ENCODE measurements around the gene TMEM244. TPM values are rescaled to one million over a fixed set of nuclear protein-coding genes. Genes with fewer than 3 reads are reported as not detected.

Gene TMEM244
- total and polyA plus RNA-seq, 9 of the 15 experiments (the other 6 are each of a cell fraction or from before 2014, with no cell fraction given): not detected

DNA sequence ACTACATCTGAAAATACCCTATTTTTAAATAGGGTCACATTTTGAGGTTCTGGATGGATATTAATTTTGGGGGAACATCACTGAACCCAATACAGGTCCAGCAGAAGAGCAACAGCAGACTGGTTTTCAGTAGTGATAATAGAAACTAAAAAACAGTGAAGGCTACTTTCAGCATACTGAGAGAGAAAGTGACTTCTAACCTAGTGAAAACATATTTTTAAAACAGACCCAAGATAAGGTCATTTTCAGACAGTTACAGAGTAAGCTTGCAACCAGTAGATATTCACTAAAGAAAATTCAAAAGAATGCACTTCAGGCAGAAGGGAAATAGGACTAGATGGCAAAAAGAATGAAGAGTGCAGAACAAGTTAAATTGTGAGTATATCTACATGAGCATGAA, 42.0 kb upstream of the TMEM244 start:
- in situ Hi-C loops (cut with MboI) (no loop called here), intact Hi-C loops (cut with micrococcal nuclease) (no loop called here)
- no peak for ATAC-seq
- H3K9me3 ChIP-seq (replicated peaks; ENCODE audit: control insufficient read depth, insufficient read depth, low read depth, low read length): no peaks in the 10 kb centered on the region
- H3K4me2 ChIP-seq (ENCODE audit: insufficient read depth, low read length): no peak overlapping the region
- H3K79me2 ChIP-seq (ENCODE audit: control insufficient read depth, insufficient read depth, low read length): no peaks in the 10 kb centered on the region
- H3K27me3 ChIP-seq (ENCODE audit: control insufficient read depth in 2 of 2, insufficient read depth in 2 of 2, low read length in 2 of 2): no peaks in the 10 kb centered on the region; a peak in 1 of 5 replicates
- H3K36me3 ChIP-seq (ENCODE audit: control insufficient read depth, insufficient read depth, low read length): no peaks in the 10 kb centered on the region
- H3K4me1 ChIP-seq (replicated peaks in 1 of 2; ENCODE audit: control insufficient read depth in 2 of 2, insufficient read depth in 2 of 2, low read length in 2 of 2): no peaks in the 10 kb centered on the region; a peak in 1 of 5 replicates
- no peaks in the 10 kb centered on the region for H4K20me1 ChIP-seq (replicated peaks; ENCODE audit: control insufficient read depth, insufficient read depth, low read length)
- no peak overlapping the region for H3K4me3 ChIP-seq
- no peaks in the 10 kb centered on the region for H3K9me1 ChIP-seq (ENCODE audit: control insufficient read depth, insufficient read depth, low read length)
- FAIRE-seq: no peak
- no peak overlapping the region for H3K27ac ChIP-seq (ENCODE audit: extremely low read depth, low read depth, low read length)
- BruUV-seq (replicated peaks): no TSS peak
- no peak overlapping the region for H3K9ac ChIP-seq (ENCODE audit: insufficient read depth in 1 of 2, low read depth in 2 of 2, low read length in 2 of 2)
- ChIA-PET POLR2A (no interaction called here), CTCF (ENCODE audit: low intra/inter-chr PET ratio) (no interaction called here)
- TF ChIP-seq MAFG (tag; conservative IDR thresholded peaks at IDR 0.05) (no peak), DMBX1 (CRISPR knock-in tag; IDR thresholded peaks at IDR 0.05; ENCODE audit: borderline replicate concordance) (no peak), AFF4 (CRISPR knock-in tag; IDR thresholded peaks at IDR 0.05) (no peak), THRB (CRISPR knock-in tag; conservative IDR thresholded peaks at IDR 0.05) (no peak), KAT2B (IDR thresholded peaks at IDR 0.05; ENCODE audit: low read depth, low read length) (no peak), ZNF696 (CRISPR knock-in tag; conservative IDR thresholded peaks at IDR 0.05) (no peak)
- no peak overlapping the region for H2AFZ ChIP-seq (ENCODE audit: low read depth, low read length)
- no peak for DNase-seq (ENCODE audit: extremely low read depth in 1 of 4, low spot score in 3 of 4)

Data from K562 (cell line).